ENCODE data around the gene SYK.
A peak's percentile ranks its signal among the peaks of the same experiment; 100 is the strongest.
"Not testable (repeated sequence)": the region's sequence is repeated elsewhere in the genome, so short reads cannot be mapped to it uniquely, and the experiment has no call there.

SYK gene

DNA sequence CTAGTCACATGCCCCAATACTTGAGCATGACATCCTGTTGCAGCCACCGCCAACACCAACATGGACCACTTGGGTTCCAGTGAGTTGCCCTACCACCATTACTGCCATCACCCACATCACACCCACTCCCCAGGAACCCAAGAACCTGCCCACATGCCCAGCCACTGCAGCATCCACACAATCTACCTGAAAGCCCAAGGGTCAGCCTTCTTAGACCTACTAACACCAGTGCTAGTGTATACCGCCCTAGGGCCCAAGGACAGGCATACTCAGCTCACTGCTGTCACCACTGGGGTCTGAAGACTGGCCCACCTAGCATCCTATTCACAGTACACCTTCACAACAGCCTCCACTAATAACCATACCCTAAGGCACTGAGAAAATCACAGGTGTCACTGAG, 82.0 kb downstream of the SYK start:
- DNase-seq: no peak

DNA sequence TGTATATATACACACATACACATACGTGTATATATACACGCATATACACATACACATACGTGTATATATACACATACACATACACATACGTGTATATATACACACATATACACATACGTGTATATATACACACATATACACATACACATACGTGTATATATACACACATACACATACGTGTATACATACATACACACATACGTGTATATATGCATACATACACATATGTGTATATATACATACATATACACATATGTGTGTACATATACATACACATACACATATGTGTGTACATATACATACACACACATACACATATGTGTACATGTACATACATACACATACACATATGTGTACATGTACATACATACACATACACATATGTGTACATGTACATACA, 82.6 kb downstream of the SYK start:
- no peak for DNase-seq

DNA sequence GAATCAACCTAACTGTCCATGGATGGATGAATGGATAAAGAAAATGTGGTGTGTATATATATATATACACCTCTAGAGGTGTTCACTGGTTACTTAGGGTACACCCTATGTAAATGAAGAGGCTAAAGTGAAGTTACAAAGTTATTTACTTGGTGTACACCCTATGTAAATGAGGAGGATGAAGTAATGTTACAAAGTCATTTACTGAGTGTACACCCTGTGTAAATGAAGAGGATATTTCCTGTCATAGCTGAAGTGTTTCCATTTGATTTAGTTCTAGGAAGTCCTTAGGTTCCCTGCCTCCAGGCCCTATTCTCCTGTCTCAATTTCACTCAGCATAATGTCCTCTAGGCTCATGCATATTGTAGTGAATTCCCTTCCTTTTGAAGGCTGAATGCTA, 85.2 kb downstream of the SYK start:
- not testable (repeated sequence) for DNase-seq

DNA sequence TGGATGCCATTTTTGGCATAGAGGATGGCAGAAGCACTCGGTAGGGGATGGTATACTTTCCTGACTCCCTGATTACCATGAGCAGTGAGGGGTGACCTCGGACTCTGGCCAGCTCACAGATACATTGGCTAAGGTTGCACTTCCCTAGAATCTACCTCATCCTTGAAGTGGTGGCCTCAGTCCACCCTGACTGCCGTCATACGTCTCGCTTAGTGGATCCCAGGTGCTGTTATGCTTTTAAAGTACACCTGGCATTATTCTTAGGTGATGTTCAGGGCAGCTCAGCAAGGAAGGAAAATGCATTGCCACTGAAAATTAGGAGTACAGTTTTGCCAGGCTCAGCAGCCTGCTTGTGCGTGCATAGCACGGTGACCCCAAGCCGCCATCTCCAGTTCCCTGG, 87.3 kb downstream of the SYK start:
- DNase-seq: no peak

DNA sequence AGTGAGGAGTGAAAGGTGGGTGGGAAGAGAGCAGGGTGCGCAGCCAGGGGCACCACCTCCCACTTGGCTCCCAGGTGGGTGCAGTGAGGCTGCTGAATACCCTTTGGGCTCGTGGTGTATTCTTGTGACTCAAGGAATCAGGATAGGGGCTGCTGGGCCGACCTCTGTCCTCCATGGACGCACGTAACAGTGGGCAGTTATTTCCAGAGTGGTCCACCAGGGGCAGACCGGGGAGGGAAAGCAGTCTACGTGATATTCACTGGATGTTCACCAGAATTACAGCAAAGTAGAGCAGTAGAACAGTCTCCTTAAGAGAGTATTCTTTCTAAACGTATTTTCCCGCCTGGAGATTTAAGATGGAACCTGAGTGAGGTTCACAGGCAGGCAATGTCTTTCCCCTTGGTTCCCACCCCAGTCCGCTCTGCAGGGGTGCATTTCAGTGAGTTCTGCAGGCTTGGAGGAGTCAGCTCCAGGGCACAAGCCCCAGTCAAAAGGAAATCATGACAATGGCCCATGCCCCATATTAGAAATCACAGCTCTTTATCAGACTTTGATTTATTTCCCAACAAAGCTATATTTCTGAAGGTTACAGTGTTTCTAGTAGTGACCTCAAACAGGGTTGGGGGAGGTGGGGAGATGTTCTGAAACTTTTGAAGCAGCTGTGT, 88.7 kb downstream of the SYK start:
- no peak for DNase-seq

DNA sequence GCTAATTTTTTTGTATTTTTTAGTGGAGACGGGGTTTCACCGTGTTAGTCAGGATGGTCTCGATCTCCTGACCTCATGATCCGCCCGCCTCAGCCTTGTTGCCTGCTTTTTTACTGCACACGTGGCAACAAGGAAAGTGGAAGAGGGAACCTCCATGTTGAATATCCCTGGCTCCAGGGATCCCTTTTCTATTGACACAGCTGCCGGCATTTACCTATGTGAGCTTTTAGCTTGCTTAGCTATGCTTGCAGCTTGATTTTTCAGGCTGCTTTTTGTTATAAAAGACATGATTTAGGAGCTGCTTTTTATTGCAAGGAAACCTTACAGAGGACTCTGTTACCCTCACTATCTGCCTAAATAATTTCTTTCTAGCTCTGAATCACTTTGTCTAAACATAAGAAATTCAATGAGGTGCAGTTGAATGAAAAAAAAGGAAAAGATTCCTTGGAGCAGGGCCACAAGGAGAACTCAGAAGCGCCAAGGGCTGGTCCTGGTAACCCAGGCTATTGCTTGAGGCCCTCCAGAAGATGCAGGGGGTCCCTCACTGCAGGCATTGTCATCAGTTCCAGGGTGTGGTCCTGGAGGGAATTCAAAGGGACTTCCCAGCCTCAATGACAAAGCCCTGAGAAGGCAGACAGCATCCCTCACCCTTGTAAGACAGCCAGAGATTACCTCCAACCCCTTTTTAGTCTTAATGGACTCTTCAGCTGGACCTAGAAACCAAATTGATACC, 89.9 kb downstream of the SYK start:
- DNase-seq: peak; percentile 45

DNA sequence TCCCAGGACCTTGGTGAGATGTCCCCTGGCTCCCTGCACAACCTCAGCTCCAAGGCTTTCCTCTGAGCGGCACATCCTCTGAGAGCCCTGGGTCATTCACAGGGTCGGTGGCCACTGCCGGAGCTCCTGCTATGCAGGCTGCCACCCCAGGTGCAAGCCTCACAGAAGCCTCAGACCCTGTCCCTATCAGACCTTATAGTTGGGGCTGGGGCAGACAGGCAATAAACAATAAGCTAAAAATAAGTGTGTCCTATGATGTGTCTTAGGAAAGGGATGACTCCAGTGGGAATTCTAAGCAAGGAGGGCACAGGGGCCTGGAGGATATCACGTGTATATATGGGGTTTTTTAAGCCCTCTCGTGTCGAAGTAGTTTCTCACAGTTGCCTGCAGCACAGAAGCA, 91.3 kb downstream of the SYK start:
- DNase-seq: no peak

DNA sequence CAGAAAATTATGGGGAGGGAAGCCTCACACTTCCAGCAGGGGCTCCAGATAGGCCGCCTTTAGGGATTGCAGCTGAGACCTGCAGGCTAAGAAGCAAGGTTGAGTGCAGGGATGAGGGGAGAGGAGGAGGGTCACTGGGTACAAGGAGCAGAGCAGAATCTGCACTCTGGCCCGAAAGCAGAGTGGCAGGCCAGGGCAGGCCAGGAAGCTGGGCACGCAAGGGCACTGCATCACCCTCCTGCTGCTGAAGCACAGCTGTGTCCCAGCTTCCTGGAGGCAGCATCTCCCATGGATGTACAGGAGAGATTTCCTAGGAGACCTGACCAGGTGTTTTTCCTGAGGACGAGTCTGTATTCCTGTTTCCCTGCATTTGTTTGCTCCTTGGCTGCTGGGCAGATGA, 92.1 kb downstream of the SYK start:
- no peak for DNase-seq

DNA sequence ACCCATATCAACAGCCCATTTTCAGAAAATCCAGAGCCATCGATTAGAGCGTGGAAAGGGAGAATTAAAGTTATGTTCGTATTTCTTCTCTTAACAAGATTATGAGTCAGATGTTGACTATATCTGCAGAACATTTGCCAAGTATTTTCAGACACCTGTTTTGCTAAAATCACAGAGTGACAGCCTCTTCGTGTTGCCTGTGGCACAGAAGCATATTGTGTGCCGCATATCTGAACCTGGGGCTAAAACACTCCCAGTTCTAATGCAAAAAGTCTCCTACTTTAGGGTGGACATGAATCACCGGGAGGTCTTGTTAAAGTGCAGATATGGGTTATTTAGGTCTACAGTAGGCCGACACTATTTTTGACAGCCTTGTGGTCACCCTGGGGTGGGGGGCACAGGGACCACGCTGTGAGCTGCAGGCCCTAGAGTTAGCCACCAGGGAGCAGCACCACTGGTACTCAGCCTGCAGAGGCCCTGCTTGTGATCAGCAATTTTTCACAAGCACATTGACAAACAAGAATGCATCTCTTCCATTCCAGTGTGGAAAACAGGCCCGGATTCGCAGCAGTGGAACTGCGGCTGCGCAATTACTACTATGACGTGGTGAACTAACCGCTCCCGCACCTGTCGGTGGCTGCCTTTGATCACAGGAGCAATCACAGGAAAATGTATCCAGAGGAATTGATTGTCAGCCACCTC, 93.5 kb downstream of the SYK start:
- DNase-seq: no peak

DNA sequence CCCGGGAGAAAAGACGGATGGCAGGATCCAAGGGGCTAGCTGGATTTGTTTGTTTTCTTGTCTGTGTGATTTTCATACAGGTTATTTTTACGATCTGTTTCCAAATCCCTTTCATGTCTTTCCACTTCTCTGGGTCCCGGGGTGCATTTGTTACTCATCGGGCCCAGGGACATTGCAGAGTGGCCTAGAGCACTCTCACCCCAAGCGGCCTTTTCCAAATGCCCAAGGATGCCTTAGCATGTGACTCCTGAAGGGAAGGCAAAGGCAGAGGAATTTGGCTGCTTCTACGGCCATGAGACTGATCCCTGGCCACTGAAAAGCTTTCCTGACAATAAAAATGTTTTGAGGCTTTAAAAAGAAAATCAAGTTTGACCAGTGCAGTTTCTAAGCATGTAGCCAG, 94.2 kb downstream of the SYK start:
- DNase-seq: no peak

DNA sequence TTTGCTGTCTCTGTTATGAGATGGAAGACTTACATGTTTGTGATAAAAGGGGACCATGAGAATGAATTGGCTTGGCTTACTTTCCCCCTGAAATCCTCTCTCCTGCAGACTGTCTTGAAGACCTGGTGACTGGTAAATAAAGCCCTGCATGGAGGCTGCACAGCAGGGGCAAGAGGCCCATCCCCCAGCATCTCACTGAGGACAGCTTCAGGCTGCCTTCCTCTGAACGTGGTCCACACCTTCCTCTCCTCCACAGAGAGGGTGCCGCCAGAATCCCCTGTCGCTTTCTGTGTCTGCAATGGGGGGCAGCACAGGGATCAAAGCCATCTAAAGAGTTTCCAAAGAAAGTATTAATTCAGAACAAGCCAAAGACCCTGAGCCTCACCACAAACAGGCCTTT, 94.6 kb downstream of the SYK start:
- DNase-seq: no peak

DNA sequence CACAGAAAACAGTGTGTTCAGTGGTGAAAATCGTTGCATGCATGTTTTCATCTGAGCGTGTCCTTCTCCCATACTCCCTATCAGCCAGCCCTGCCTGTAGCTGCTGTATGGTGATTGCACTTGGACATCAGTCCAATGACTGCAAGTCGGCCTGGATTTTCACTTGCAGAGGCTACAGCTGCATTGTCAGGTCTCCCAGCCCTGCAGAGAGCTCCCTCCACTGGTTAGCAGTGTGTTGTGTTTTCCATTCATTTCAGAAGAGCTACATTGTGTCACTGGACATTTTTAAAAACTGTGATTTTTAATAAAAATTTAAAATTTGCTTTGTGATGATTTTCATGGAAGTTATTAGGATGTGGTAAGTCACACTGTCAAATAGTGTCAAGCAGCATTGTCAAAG, 96.6 kb downstream of the SYK start:
- DNase-seq: no peak

DNA sequence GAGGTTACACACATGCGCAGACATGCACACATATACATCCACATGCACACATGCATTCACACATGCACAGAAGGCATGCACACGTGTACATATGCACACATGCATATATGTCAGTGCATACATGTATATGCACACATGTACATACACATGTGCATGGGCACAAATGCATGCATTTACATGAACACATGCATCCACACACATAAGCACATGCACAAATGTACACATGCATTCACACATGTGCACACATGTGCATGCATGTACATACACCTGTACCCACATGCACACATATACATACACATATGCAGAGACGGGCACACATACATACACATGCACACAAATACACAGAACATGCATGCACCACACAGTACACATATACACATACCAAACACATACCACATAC, 97.7 kb downstream of the SYK start:
- no peak for DNase-seq

DNA sequence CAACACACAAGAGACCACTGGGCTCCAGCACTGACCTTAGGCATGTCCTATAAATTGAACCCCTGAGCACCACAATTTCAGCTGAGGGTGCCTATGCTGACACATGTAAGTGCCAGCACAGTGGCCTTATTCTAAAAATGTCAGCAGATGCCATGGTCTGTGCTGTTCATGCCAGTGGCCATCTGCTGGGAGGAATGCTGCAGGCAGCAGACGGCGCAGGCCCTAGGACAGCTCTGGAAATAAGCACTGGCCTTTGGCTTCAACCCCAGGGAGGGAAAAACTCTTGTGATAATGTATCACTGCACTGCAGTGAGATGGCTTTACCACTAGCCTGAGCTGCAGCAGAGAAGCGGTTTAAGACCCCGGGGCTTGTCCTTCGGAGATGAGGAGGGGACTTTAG, 98.5 kb downstream of the SYK start:
- no peak for DNase-seq

DNA sequence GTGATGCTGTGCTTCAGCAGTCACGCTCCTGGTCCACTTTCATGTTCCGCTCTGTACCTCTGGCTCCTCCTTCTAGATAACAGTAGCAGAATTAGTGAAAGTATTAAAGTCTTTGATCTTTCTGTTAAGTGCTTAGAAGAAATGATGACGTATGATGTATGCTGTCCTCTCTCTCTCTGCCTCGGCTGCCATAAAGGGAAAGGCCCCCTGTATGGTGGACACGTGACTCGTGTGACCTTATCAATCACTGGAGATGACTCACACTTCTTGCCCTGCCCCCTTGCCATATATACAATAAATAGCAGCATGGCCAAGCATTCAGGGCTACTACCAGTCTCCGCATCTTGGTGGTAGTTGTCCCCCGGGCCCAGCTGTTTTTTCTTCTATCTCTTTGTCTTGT, 100.3 kb downstream of the SYK start:
- DNase-seq: no peak

DNA sequence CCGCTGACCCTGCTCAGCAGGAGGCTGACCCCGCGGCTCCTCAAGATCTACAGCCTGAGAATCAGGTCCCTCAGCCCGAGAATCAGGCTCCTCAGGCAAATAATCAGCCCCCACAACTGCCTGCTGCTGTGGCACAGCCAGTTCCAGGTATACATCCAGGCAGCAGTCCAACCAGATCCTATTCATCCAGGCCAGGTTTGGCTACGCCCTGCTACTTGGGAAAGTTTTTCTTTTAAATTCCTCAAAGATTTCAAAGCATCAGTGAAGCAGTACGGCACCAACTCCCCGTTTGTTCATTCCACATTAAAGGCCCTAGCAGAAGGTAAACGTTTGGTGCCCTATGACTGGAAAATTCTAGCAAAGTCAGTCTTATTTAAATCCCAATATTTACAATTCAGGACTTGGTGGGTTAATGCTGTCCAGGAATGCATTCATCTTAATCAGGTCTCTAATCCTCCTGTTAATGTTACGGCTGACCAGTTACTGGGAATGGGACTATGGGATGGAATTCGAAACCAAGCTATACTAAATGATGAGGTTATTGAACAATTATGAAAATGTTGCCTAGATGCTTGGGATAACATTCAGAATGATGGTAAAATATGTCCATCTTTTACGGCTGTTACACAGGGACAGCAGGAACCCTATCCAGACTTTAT, 102.3 kb downstream of the SYK start:
- DNase-seq: no peak

DNA sequence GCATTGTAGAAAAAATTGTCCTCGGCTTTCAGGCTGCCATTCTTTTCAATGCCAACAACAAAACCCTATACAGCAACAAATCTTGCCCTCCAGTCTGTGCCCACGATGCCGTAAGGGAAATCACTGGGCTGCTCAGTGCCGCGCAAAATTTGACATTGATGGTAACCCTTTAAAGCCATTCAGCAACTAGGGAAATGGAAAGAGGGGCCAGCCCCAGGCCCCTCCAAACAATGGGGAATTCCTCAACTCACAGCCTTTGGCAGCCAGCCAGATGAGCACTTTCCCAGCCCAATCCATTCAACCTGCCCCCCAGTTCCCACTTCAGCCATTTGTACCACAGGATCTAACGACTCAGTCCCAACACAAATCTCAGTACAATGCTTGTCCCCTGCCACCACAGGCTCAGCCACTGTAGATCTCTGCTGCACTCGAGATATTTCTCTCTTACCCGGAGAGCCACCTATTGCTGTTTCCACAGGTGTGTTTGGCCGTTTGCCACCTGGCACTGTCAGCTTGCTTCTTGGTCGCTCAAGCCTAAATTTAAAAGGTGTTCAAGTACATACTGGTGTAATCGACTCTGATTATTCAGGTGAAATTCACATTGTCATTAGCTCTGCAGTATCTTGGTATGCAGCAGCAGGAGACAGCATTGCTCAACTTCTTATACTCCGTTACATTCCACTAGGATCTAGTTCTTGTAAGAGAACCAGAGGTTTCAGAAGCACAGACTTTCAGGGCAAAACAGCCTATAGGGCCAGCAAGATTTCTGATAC, 103.3 kb downstream of the SYK start:
- DNase-seq: peak; percentile 58

DNA sequence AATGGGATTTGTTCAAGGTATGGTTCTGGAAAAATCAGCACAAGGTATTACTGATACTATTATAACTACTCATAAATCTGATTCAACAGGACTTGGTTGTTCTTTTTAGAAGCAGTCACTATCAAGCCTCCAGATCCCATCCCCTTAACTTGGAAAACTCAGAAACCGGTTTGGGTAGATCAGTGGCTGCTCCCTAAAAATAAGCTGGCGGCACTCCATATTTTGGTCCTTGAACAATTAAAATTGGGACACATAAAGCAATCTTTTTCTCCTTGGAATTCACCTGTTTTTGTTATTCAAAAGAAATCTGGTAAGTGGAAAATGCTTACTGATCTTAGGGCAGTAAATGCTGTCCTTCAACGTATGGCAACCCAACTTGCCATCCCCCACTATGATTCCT, 104.2 kb downstream of the SYK start:
- DNase-seq: no peak

DNA sequence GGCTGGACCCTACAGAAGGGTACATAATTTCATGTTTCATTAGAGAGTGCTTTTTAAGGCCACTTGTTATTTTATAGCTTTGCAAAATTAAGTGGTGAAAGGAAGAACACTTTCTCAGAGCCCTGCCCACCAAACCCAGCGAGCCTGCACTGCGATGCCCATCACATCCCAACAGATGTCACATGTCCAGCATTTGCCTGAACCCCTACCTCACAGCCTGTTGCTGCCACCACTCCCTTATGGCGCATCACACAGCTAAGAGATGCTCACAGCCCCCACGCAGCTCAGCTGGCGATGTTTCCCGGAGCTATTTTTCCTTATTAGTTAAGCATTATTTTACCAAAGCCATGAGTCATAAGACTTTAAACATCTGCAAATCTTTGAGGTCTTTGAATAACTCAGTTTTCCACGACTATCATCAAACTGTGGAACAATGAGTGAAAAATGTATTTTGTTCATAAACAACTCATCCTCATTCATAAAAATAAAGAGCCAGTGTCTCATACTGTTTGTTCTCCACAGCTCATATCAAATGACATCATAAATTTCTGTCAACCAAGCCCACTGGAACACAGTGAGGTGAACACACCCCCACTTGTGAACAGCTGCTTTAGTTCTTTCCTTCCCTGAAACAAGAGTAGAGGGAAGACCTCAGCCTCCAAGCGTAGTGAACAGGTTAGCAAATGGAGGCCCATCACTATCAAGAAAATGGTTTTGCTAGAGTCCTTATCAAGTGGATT, 104.9 kb downstream of the SYK start:
- no peak for DNase-seq

DNA sequence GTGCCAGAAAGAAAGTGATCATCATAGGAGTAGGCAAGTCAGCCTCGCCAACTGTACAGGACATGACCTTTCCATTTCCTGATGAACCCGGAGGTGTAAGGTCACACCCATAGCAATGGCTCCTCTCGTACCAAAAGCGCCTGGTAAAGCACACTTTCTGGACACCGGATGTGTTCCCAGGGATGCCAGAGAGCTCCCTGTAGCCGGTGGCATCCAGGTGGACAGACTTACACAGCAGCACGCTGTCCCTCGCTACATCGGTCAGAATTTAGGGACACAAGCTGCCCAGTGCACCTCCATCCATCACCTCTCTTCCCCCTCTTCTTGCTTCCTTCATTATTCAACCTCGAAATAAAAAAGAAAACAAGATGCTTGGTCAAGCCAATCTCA, 105.4 kb downstream of the SYK start:
- no peak for DNase-seq

DNA sequence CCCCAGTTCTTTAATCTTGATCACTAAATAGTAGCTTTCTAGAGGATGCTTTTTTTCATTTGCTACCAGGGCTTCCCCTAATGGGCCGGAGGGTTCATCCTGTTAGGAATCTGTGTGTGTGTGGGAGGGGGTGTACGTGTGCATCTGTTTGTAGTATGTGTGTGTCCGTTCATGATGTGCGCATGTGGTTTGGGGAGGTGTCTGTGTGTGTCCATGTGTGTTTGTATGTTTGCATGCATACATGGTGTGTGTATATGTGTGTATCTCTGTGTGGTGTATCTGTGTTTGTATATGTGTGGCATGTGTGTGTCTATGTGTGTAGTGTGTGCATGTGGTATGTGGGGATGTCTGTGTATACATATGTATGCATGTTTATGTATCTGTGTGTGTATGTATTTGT, 106.2 kb downstream of the SYK start:
- no peak for DNase-seq

DNA sequence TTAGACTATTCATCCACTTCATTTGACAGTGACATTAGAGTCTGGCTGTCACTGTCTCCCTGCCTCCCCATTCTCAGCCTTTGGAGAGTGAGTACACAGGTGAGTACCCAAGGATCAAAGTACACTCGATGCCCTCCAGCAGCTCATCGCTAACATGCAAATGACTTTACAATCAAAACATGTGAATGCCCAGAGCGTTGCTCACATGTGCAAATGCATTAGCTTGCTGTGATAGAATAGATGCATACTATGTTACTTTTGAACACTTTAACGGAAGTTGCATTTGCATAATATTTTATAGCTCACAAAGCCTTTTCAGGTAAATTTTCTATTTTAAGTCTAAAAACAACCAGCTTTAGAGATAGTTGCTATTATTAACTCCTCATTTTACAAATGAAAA, 107.6 kb downstream of the SYK start:
- DNase-seq: no peak
